Left lung (tissue), 10 donors: ENCODE results near the gene VWA5B1. TPM values are rescaled to one million over a fixed set of nuclear protein-coding genes. Genes with fewer than 3 reads are reported as not detected.

ENCODE experiments used
- ATAC-seq: fragments of 200-7000 bp; cut with Tn5 transposase; one replicate; pipeline ENCODE4 v1.9.1; 2020; ENCODE audit warnings: moderate library complexity
- DNase-seq, 4 donors: peaks; one replicate each; pipeline ENCODE4 v3.0.0-alpha.2; 2013 to 2020
- H3K27ac ChIP-seq, 2 donors: fragments of 200-600 bp; sonication (generic) in 1 of 2; one replicate each; pipeline versions ENCODE4 v1.5.0 to v1.8.0; 2020 to 2021
- H3K27me3 ChIP-seq, 2 donors: fragments of 200-600 bp; sonication (generic) in 1 of 2; one replicate each; pipeline versions ENCODE4 v1.5.0 to v1.8.0; 2020 to 2021
- H3K36me3 ChIP-seq, 2 donors: fragments of 200-600 bp; sonication (generic) in 1 of 2; one replicate each; pipeline versions ENCODE4 v1.5.0 to v1.8.0; 2020 to 2021
- H3K4me1 ChIP-seq, 2 donors: fragments of 200-600 bp; one replicate each; pipeline ENCODE4 v1.8.0; 2021
- H3K4me3 ChIP-seq, 2 donors: fragments of 200-600 bp; sonication (generic) in 1 of 2; one replicate each; pipeline versions ENCODE4 v1.5.0 to v1.8.0; 2020 to 2021; ENCODE audit warnings: mild to moderate bottlenecking in 1 of 2
- H3K9me3 ChIP-seq, 2 donors: fragments of 200-600 bp; sonication (generic) in 1 of 2; one replicate each; pipeline versions ENCODE4 v1.5.0 to v1.8.0; 2020 to 2021
- CTCF ChIP-seq, 2 donors: fragments of 200-600 bp; sonication (generic) in 1 of 2; IDR thresholded peaks; one replicate each; pipeline versions ENCODE4 v1.5.0 to v1.8.0; 2021; ENCODE audit warnings: antibody characterized with exemption in 2 of 2
- intact Hi-C, 2 donors: fragments of 100-400 bp; cut with DNase I; formaldehyde crosslinking; loops; one replicate each; pipeline versions ENCODE4 v1.11.2 to v1.14.2; 2022
- polyA plus RNA-seq, 6 donors: library from polyadenylated mRNA; unstranded; fragments of 120-200 nt; gene quantifications; one replicate each; pipeline ENCODE4 v1.2.1, GENCODE V29; 2013; ENCODE audit not compliant: insufficient read length in 6 of 6
- total RNA-seq, 2 donors: library from RNA; stranded (reverse); fragmentation: NEBNext Ultra II Directional; extraction: Animal tissue kit (Norgen Biotek cat#: 25700); gene quantifications; one replicate each; pipeline ENCODE4 v1.2.1, GENCODE V29; 2021
- donor health status: DM: no; HTN: yes; CAD: no.
- donor health status: DM: no; HTN: no; CAD: no.

The VWA5B1 gene
- total and polyA plus RNA-seq, 8 donors, result 0.15 to 1.2 (median 0.70) TPM

GRCh38 chr1:20404466-20404865 is 113.8 kb downstream of the VWA5B1 start:
- no peak for ATAC-seq
- Histone ChIP-seq H3K4me1 (no peaks in the 10 kb centered on the region), H3K27ac (no peak overlapping the region), H3K9me3 (no peaks in the 10 kb centered on the region), H3K4me3 (no peak overlapping the region), H3K27me3 (peaks cover 19 to 76% of the 10 kb centered on the region in 2 donors), H3K36me3 (no peaks in the 10 kb centered on the region)
- TF ChIP-seq CTCF (IDR thresholded peaks at IDR 0.05), result no peak
- DNase-seq, result no peak
- intact Hi-C loops, result no loop called here

Other genes starting within 250 kb of the VWA5B1 start
- 1 to 10 TPM; 4.9 to 5.5 TPM for gene PLA2G5, start 220.7 kb upstream of the VWA5B1 start, total RNA-seq
- gene PLA2G5, start 220.7 kb upstream of the VWA5B1 start, polyA plus RNA-seq, result 1 to 10 TPM in 1 of 6 donors, under 1 TPM in 5; 0.41 to 1.1 (median 0.78) TPM
- not detected for gene PLA2G2D, start 171.3 kb upstream of the VWA5B1 start, total RNA-seq
- gene PLA2G2D, start 171.3 kb upstream of the VWA5B1 start, polyA plus RNA-seq, result under 1 TPM in 5 of 6 donors, not detected in 1; 0.07 to 0.15 (median 0.09) TPM
- not detected for gene PLA2G2F, start 151.6 kb upstream of the VWA5B1 start, total RNA-seq
- gene PLA2G2F, start 151.6 kb upstream of the VWA5B1 start, polyA plus RNA-seq, result not detected
- gene UBXN10, start 104.8 kb upstream of the VWA5B1 start, total RNA-seq, result 1 to 10 TPM; 1.8 to 4.7 TPM
- 1 to 10 TPM; 1.9 to 6.4 (median 4.6) TPM for gene UBXN10, start 104.8 kb upstream of the VWA5B1 start, polyA plus RNA-seq
- not detected for gene PLA2G2C, start 104.4 kb upstream of the VWA5B1 start, total RNA-seq
- gene PLA2G2C, start 104.4 kb upstream of the VWA5B1 start, polyA plus RNA-seq, result under 1 TPM in 5 of 6 donors, not detected in 1; 0.06 to 0.16 (median 0.11) TPM
- 10 to 100 TPM; 17.9 to 42.2 TPM for gene CAMK2N1, start 195.3 kb downstream of the VWA5B1 start, total RNA-seq
- gene CAMK2N1, start 195.3 kb downstream of the VWA5B1 start, polyA plus RNA-seq, result 10 to 100 TPM; 53.9 to 91.0 (median 64.6) TPM
- 10 to 100 TPM; 27.8 to 36.0 TPM for gene MUL1, start 217.3 kb downstream of the VWA5B1 start, total RNA-seq
- gene MUL1, start 217.3 kb downstream of the VWA5B1 start, polyA plus RNA-seq, result 10 to 100 TPM; 22.0 to 26.2 (median 24.2) TPM